Ishikawa (cell line): ENCODE data around the gene GNB1L.

Source experiments
- CEBPB ChIP-seq: IDR thresholded peaks from 2 replicates; pipeline ENCODE4 v1.6.1; 2012
- CREB1 ChIP-seq: IDR thresholded peaks from 2 replicates; pipeline ENCODE4 v1.6.1; 2012; ENCODE audit warnings: low read depth
- EGR1 ChIP-seq: IDR thresholded peaks from 2 replicates; pipeline ENCODE4 v1.6.1; 2012
- EP300 ChIP-seq: IDR thresholded peaks from 2 replicates; pipeline ENCODE4 v1.6.1; 2012; ENCODE audit warnings: borderline replicate concordance
- FOXM1 ChIP-seq: IDR thresholded peaks from 2 replicates; pipeline ENCODE4 v1.6.1; 2012; ENCODE audit warnings: low read depth, borderline replicate concordance
- MAX ChIP-seq: IDR thresholded peaks from 2 replicates; pipeline ENCODE4 v1.6.1; 2012
- NFIC ChIP-seq: IDR thresholded peaks from 2 replicates; pipeline ENCODE4 v1.6.1; 2012
- RAD21 ChIP-seq: IDR thresholded peaks from 2 replicates; pipeline ENCODE4 v1.6.1; 2012; ENCODE audit warnings: low read depth
- TAF1 ChIP-seq: IDR thresholded peaks from 2 replicates; pipeline ENCODE4 v1.6.1; 2012; ENCODE audit warnings: low read depth, mild to moderate bottlenecking
- TCF12 ChIP-seq: IDR thresholded peaks from 2 replicates; pipeline ENCODE4 v1.6.1; 2012; ENCODE audit warnings: low read depth
- TEAD4 ChIP-seq: IDR thresholded peaks from 2 replicates; pipeline ENCODE4 v1.6.1; 2012
- YY1 ChIP-seq: IDR thresholded peaks from 2 replicates; pipeline ENCODE4 v1.6.1; 2012; ENCODE audit warnings: low read depth
- ZBTB7A ChIP-seq: IDR thresholded peaks from 2 replicates; pipeline ENCODE4 v1.6.1; 2012; ENCODE audit warnings: low read depth
- TF ChIP-seq, protein P1 (sequence below): IDR thresholded peaks from 2 replicates; pipeline ENCODE4 v1.6.1; 2012; ENCODE audit warnings: low read depth, mild to moderate bottlenecking
- TF ChIP-seq, protein P2 (sequence below): IDR thresholded peaks from 2 replicates; pipeline ENCODE4 v1.6.1; 2012

GNB1L gene

DNA sequence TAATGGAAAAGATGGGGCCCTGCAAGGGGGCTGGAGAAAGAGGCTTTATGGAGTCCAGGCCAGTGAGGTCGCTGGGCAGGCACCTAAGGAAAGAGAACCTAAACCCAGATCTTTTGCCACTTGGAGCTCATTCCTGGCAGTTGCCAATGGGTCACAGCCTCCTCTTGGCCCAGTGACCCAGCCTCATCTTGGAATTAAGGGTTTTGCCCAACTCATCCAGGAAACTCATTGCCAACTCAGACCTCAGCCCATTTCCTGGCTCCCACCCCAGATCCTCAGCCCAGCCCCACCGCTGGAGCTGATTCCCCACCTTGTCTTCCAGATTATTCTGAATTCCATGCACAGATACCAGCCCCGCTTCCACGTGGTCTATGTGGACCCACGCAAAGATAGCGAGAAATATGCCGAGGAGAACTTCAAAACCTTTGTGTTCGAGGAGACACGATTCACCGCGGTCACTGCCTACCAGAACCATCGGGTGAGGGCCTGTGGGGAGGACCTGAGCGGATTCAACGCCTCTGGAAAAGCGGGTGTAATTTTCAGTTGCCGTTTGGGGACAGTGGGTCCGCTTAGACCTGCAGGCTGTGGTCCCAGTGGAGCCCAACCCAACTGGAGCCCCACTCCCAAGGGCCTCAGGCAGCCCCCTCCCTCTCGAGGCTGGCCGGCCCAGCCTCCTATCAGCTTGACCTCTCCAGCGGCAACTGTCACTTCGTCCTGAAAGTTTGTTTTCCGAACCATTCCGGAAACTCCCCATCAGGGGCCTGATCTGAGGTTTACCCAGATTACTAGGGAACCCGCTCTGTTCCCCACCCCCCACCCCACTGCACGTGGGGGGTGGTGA, 89.8 kb downstream of the GNB1L start:
- TF ChIP-seq MAX = no peak
- no peak for TF ChIP-seq TCF12
- TF ChIP-seq CEBPB = no peak
- TF ChIP-seq TAF1 = no peak
- TF ChIP-seq TEAD4 = no peak
- no peak for TF ChIP-seq NFIC
- TF ChIP-seq, protein P1, sequence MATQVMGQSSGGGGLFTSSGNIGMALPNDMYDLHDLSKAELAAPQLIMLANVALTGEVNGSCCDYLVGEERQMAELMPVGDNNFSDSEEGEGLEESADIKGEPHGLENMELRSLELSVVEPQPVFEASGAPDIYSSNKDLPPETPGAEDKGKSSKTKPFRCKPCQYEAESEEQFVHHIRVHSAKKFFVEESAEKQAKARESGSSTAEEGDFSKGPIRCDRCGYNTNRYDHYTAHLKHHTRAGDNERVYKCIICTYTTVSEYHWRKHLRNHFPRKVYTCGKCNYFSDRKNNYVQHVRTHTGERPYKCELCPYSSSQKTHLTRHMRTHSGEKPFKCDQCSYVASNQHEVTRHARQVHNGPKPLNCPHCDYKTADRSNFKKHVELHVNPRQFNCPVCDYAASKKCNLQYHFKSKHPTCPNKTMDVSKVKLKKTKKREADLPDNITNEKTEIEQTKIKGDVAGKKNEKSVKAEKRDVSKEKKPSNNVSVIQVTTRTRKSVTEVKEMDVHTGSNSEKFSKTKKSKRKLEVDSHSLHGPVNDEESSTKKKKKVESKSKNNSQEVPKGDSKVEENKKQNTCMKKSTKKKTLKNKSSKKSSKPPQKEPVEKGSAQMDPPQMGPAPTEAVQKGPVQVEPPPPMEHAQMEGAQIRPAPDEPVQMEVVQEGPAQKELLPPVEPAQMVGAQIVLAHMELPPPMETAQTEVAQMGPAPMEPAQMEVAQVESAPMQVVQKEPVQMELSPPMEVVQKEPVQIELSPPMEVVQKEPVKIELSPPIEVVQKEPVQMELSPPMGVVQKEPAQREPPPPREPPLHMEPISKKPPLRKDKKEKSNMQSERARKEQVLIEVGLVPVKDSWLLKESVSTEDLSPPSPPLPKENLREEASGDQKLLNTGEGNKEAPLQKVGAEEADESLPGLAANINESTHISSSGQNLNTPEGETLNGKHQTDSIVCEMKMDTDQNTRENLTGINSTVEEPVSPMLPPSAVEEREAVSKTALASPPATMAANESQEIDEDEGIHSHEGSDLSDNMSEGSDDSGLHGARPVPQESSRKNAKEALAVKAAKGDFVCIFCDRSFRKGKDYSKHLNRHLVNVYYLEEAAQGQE = no peak

GRCh38 chr22:19764299-19764593, 90.4 kb downstream of the GNB1L start:
- TF ChIP-seq YY1 (no peak), FOXM1 (no peak)

- TF ChIP-seq FOXM1 (no peak), EP300 (no peak), YY1 (no peak), CEBPB (no peak), CREB1 (no peak), TCF12 (no peak)
Observed at GRCh38 chr22:19763458-19764298, 91.0 kb downstream of the GNB1L start.

DNA sequence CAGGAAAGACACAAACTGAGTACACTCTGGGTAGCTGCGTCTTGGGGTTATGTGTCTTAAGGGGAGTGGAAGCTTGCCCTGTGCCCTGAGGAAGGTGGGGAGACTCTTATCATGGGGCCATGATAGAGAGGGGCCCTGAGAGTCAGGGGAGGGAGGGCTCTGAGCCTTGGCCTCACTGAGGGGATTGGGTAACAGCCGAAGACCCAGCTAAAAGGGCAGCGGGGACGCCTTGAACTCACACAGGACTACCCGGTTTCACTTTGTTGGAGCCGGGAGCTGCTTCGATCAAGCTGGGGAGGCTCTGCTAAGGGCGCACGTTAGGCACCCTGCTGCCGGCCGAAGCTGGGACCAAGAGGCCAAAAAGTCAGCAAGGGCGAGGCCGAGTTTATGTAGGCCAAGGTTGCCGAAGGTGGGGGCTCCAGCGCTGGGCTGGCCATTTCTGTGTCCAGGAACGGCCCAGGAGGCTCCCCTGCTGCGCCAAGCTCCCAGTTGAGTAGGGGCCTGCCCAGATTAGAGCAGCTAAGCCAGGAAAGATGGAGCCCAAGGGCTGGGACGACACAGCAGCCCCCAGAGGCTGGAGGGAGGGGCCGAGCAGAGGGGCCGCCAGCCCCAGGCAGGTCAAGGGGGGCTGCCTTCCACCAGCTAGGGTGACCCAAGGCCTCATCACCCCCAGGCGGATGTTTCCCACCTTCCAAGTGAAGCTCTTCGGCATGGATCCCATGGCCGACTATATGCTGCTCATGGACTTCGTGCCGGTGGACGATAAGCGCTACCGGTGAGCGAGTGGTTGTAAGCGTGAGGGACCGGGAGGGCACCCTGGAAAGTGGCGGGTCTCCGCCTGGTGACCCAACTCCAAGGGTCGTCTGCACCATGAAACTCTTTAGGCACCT, 91.9 kb downstream of the GNB1L start:
- TF ChIP-seq TEAD4 (no peak), YY1 (no peak), ZBTB7A (no peak), TAF1 (no peak), CREB1 (no peak), NFIC (no peak), TCF12 (no peak), CEBPB (no peak)
- TF ChIP-seq, protein P2, sequence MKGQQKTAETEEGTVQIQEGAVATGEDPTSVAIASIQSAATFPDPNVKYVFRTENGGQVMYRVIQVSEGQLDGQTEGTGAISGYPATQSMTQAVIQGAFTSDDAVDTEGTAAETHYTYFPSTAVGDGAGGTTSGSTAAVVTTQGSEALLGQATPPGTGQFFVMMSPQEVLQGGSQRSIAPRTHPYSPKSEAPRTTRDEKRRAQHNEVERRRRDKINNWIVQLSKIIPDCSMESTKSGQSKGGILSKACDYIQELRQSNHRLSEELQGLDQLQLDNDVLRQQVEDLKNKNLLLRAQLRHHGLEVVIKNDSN = no peak

GRCh38 chr22:19761725-19762567, 92.7 kb downstream of the GNB1L start:
- TF ChIP-seq, protein P1 = no peak
- TF ChIP-seq CREB1 = no peak
- no peak for TF ChIP-seq TEAD4
- TF ChIP-seq MAX = no peak
- no peak for TF ChIP-seq CEBPB
- TF ChIP-seq FOXM1 = no peak
- no peak for TF ChIP-seq TAF1
- TF ChIP-seq EP300 = no peak
- TF ChIP-seq NFIC = no peak
- TF ChIP-seq RAD21 = no peak
- TF ChIP-seq EGR1 = no peak
- no peak for TF ChIP-seq TCF12
- TF ChIP-seq, protein P2 = no peak
- no peak for TF ChIP-seq YY1
- TF ChIP-seq ZBTB7A = no peak
